Transverse colon (tissue), 4 donors: Measurements from ENCODE around the gene SCGB3A1. TPM values are rescaled to one million over a fixed set of nuclear protein-coding genes. Genes with fewer than 3 reads are reported as not detected.
A peak's percentile ranks its signal among the peaks of the same experiment; 100 is the strongest.

Source experiments
- DNase-seq: peaks from one replicate; pipeline ENCODE4 v3.0.0-alpha.2; 2019
- H3K27ac ChIP-seq, 4 donors: fragments of 200-600 bp; sonication (generic); 2 replicates each; pipeline ENCODE4 v1.5.1; 2016 to 2018; ENCODE audit warnings: inconsistent platforms in 4 of 4
- H3K27me3 ChIP-seq: fragments of 200-600 bp; sonication (generic); 2 replicates; pipeline ENCODE4 v1.5.1; 2017; ENCODE audit warnings: inconsistent platforms
- H3K36me3 ChIP-seq, 4 donors: fragments of 200-600 bp; sonication (generic); 2 replicates each; pipeline ENCODE4 v1.5.1; 2017 to 2019; ENCODE audit warnings: inconsistent platforms in 4 of 4
- H3K4me1 ChIP-seq, 4 donors: fragments of 200-600 bp; sonication (generic); 2 replicates each; pipeline ENCODE4 v1.5.1; 2017 to 2020; ENCODE audit warnings: inconsistent platforms in 4 of 4
- H3K4me3 ChIP-seq, 4 donors: fragments of 200-600 bp; sonication (generic); 1 replicate in 1 of 4; 2 replicates in 3 of 4; pipeline versions ENCODE4 v1.5.1 to v1.6.1; 2017 to 2019; ENCODE audit warnings: inconsistent platforms in 4 of 4
- H3K9me3 ChIP-seq, 2 donors: fragments of 200-600 bp; sonication (generic); 2 replicates each; pipeline ENCODE4 v1.5.1; 2017 to 2019; ENCODE audit warnings: inconsistent platforms in 2 of 2
- EP300 ChIP-seq: sonication (generic); formaldehyde crosslinking; IDR thresholded peaks from one replicate; pipeline ENCODE4 v1.6.1; 2017; ENCODE audit warnings: antibody characterized with exemption, low read depth
- POLR2A ChIP-seq: fragments of 450-650 bp; IDR thresholded peaks from one replicate; pipeline ENCODE4 v1.6.1; 2016; ENCODE audit warnings: antibody characterized with exemption, mild to moderate bottlenecking, moderate library complexity
- POLR2AphosphoS5 ChIP-seq, 3 donors: sonication (generic); formaldehyde crosslinking; IDR thresholded peaks; one replicate each; pipeline ENCODE4 v1.6.1; 2016; ENCODE audit warnings: antibody characterized with exemption in 3 of 3
- WGBS, 2 donors: methylation state at CpG; one replicate each; pipeline ENCODE4 v1.1.5; 2018; ENCODE audit warnings: low coverage in 1 of 2; 5-methylcytosine and 5-hydroxymethylcytosine counted together
- in situ Hi-C, 4 donors: fragments of 200-750 bp; cut with MboI; loops; one replicate each; pipeline versions ENCODE4 v1.15.0 to v1.15.1; 2017; ENCODE audit warnings: low sequenced_read_pairs in 3 of 4, low pct_ligation_motif_present in 1 of 4, low pct_unique_long_range_greater_than_20kb in 1 of 4
- intact Hi-C: fragments of 100-400 bp; cut with DNase I; formaldehyde crosslinking; loops from one replicate; pipeline ENCODE4 v1.15.1; 2023; ENCODE audit warnings: low total_unique reads
- total RNA-seq, 4 donors: library from RNA; depleted of rRNA; stranded (reverse); fragments of >200 nt; gene quantifications; one replicate each; pipeline ENCODE4 v1.1.0, GENCODE V29; 2016
- TF ChIP-seq, protein P1 (sequence below), 5 experiments: fragments of 200-600 bp in 3 of 5; fragments of 450-650 bp in 2 of 5; sonication (generic) in 3 of 5; IDR thresholded peaks; 1 replicate in 2 of 5; 2 replicates in 3 of 5; pipeline ENCODE4 v1.5.1; 2016 to 2017; ENCODE audit warnings: antibody characterized with exemption in 5 of 5, inconsistent platforms in 3 of 5, mild to moderate bottlenecking in 2 of 5, moderate library complexity in 1 of 5

SCGB3A1 gene
- total RNA-seq, 4 donors from 2014 or later = not detected

DNA sequence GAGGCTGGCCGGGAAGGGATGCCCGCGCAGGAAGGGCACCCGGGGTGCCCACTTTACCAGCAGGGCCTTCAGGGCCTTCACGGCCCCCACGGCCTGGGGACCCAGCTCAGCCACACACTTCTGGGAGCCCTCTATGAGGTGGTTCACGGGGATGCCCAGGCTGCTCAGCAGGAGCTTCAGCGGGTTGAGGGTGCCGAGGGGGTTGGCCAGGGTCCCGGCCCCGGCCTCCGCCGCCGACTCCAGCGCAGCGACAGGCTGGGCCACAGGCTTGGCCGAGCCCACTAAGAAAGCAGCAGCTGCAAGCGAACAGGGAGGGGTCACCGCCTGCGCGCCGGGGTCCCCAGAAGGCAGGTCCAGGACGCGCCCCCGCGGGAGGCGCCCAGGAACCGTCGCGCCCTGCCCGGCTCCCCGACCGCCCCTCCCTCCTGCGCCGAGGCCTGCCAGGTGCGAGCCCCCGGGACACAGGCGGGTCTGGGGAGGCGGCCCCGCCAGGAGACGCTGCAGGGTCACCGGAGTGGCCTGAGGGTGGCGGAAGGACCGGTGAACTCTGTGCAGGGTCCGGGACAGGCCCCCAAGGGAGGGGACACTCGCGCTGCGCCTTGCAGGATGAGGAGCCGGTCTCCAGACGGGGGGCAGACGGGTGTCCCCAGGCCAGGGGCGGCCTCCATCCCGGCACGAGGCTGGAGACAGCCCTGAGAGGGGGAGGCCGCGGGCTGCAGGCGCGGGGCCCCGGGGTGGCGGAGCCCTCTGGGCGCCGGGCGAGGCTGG lies 572 bp downstream of the SCGB3A1 start:
- Histone ChIP-seq H3K27me3 (peaks cover 55% of the 10 kb centered on the region), H3K4me1 (peaks cover 0 to 13% (median 5%) of the 10 kb centered on the region in 4 donors), H3K27ac (no peak overlapping the region), H3K4me3 (peak overlapping the region in 2 of 4 donors; percentile 2 to 25), H3K36me3 (no peaks in the 10 kb centered on the region), H3K9me3 (no peaks in the 10 kb centered on the region)
- DNase-seq = no peak
- WGBS, 2 donors = 7% methylated on average over 24 of the region's 63 CpGs; no CpG with 5 or more reads in 1 of the 2 donors
- in situ Hi-C loops = no loop called here
- TF ChIP-seq POLR2A = no peak
- no peak for TF ChIP-seq POLR2AphosphoS5 (IDR thresholded peaks at IDR 0.05)
- no peak for TF ChIP-seq EP300
- TF ChIP-seq, protein P1, sequence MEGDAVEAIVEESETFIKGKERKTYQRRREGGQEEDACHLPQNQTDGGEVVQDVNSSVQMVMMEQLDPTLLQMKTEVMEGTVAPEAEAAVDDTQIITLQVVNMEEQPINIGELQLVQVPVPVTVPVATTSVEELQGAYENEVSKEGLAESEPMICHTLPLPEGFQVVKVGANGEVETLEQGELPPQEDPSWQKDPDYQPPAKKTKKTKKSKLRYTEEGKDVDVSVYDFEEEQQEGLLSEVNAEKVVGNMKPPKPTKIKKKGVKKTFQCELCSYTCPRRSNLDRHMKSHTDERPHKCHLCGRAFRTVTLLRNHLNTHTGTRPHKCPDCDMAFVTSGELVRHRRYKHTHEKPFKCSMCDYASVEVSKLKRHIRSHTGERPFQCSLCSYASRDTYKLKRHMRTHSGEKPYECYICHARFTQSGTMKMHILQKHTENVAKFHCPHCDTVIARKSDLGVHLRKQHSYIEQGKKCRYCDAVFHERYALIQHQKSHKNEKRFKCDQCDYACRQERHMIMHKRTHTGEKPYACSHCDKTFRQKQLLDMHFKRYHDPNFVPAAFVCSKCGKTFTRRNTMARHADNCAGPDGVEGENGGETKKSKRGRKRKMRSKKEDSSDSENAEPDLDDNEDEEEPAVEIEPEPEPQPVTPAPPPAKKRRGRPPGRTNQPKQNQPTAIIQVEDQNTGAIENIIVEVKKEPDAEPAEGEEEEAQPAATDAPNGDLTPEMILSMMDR (IDR thresholded peaks at IDR 0.05) = no peak
- intact Hi-C loops = no loop called here

DNA sequence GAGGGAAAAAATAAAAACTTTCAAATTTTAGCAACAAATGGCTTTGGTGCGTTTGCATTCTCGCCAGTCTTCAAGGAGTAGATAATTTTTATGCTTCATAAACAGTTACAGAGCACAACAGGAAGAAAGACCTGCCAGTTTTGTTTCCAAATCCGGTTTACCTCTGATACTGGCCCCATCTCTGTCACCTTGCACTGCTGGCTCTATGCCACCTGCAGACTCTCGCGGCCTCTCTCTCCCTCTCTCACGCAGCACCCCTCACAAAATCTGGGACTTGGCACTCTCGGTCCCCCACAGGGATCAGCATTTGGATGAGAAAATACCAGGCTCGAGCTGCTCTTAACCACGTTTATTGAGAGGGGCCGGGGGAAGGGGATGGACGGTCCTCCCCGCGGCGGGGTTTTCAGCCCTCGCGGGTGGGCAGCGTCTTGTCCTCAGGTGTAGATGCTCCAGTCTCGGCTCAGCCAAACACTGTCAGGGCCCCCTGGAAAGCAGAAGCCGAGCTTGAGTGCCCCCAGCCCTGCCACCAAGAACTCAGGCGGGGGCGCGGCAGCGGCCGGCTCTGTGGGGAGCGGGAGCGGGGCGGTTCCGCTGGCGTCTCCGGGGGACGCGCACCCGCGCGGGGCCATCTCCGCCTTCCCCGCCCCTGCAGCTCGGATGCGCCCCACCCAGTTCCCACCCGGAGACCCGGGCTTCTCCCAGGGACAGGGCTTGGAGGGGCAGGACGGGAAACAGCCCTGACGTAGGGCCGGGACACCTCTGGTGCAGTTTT lies 1.3 kb downstream of the SCGB3A1 start:
- H3K4me3 ChIP-seq = no peak overlapping the region
- WGBS, 2 donors = 11% methylated on average over 23 of the region's 44 CpGs; no CpG with 5 or more reads in 1 of the 2 donors
- intact Hi-C loops = no loop called here
- no peaks in the 10 kb centered on the region for H3K36me3 ChIP-seq
- H3K9me3 ChIP-seq = no peaks in the 10 kb centered on the region
- H3K4me1 ChIP-seq = peaks cover 0 to 13% (median 5%) of the 10 kb centered on the region in 4 donors
- in situ Hi-C loops = no loop called here
- TF ChIP-seq, protein P1 (IDR thresholded peaks at IDR 0.05) = no peak
- TF ChIP-seq EP300 (no peak), POLR2AphosphoS5 (IDR thresholded peaks at IDR 0.05) (no peak), POLR2A (no peak)
- no peak overlapping the region for H3K27ac ChIP-seq
- H3K27me3 ChIP-seq = peaks cover 55% of the 10 kb centered on the region
- no peak for DNase-seq

DNA sequence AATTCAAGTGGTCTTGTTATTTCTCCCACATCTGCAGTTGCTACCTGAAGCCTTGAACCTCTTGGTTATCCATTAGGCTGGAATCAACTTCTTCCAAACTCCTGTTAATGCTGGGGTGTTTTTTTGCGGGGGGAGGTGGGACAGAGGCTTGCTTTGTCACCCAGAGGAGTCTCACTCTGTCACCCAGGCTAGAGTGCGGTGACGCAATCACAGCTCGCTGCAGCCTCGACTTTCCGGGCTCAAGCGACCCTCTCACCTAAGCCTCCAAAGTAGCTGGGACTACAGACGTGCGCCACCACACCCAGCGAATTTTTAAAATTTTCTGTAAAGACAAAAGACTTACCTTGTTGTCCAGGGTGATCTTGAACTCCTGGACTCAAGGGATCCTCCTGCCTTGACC lies 4.4 kb downstream of the SCGB3A1 start:
- H3K27ac ChIP-seq = no peak overlapping the region
- H3K36me3 ChIP-seq = no peaks in the 10 kb centered on the region
- in situ Hi-C loops (no loop called here), intact Hi-C loops (no loop called here)
- H3K27me3 ChIP-seq = peaks cover 34% of the 10 kb centered on the region
- H3K9me3 ChIP-seq = no peaks in the 10 kb centered on the region
- 92% methylated on average over 10 of the region's 10 CpGs; no CpG with 5 or more reads in 1 of the 2 donors for WGBS, 2 donors
- no peak overlapping the region for H3K4me3 ChIP-seq
- peaks cover 0 to 13% (median 5%) of the 10 kb centered on the region in 4 donors for H3K4me1 ChIP-seq
- DNase-seq = no peak
- TF ChIP-seq EP300 (no peak), POLR2A (no peak), POLR2AphosphoS5 (IDR thresholded peaks at IDR 0.05) (no peak)
- TF ChIP-seq, protein P1 (IDR thresholded peaks at IDR 0.05) = no peak

DNA sequence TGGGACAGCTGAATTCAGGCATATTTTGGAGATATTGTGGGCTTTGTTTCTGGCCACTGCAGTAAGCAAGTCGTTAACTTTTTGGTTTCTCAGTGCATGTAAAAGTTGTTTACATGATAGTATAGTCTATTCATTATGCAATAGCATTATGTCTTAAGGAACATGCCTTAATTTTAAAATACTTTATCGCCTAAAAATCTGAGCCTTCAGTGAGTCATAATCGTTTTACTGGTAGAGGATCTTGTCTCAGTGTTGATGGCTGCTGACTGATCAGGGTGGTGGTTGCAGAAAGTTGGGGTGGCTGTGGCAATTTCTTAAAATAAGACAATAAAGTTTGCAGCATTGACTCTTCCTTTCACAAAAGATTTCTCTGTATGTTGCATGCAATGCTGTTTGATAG lies 5.1 kb downstream of the SCGB3A1 start:
- WGBS, 2 donors = 87% methylated on average over 3 of the region's 3 CpGs; no CpG with 5 or more reads in 1 of the 2 donors
- TF ChIP-seq POLR2A (no peak), EP300 (no peak), POLR2AphosphoS5 (IDR thresholded peaks at IDR 0.05) (no peak)
- TF ChIP-seq, protein P1 (IDR thresholded peaks at IDR 0.05) = no peak

More for the DNA sequence above, 5.1 kb downstream of the SCGB3A1 start:
- no peaks in the 10 kb centered on the region for H3K9me3 ChIP-seq
- H3K27me3 ChIP-seq = peaks cover 28% of the 10 kb centered on the region
- peaks cover 0 to 9% (median 3%) of the 10 kb centered on the region in 4 donors for H3K4me1 ChIP-seq
- in situ Hi-C loops = no loop called here
- H3K4me3 ChIP-seq = no peak overlapping the region
- intact Hi-C loops = no loop called here
- no peak for DNase-seq
- H3K27ac ChIP-seq = no peak overlapping the region
- H3K36me3 ChIP-seq = no peaks in the 10 kb centered on the region
